Panc1 (cell line): ENCODE results near the gene SLC25A10. TPM values are rescaled to one million over a fixed set of nuclear protein-coding genes. Genes with fewer than 3 reads are reported as not detected.

Experiments
- ATAC-seq: fragments of 200-7000 bp; cut with Tn5 transposase; 2 replicates; pipeline ENCODE4 v1.9.1; 2020; ENCODE audit warnings: mild to moderate bottlenecking, moderate library complexity
- BruUV-seq: library from RNA; stranded (reverse); fragments of 400-500 nt; replicated peaks from 2 replicates; lab custom pipeline; 2021; lab: Mats Ljungman, UMichigan
- CTCF ChIA-PET: fragments of 300-600 bp; sonication (Branson Sonifier 250); formaldehyde crosslinking; loops from one replicate; lab custom pipeline; 2022; ENCODE audit warnings: antibody characterized with exemption; lab: Charles Lee
- POLR2A ChIA-PET: fragments of 300-600 bp; sonication (Branson Sonifier 250); formaldehyde crosslinking; loops from one replicate; lab custom pipeline; 2022; ENCODE audit warnings: antibody characterized with exemption; lab: Charles Lee
- DNase-seq: peaks from one replicate; pipeline ENCODE4 v3.0.0-alpha.2; 2010; ENCODE audit warnings: low read depth, low spot score
- H3K27ac ChIP-seq: 2 replicates; pipeline ENCODE4 v1.5.1; 2011; ENCODE audit warnings: mild to moderate bottlenecking, low read length, inconsistent platforms
- H3K27me3 ChIP-seq: fragments of 200-500 bp; sonication (Bioruptor generic); 2 replicates; pipeline ENCODE4 v1.6.0; 2014; ENCODE audit warnings: low read length, inconsistent platforms; ENCODE audit not compliant: control insufficient read depth, insufficient read depth
- H3K36me3 ChIP-seq: fragments of 200-500 bp; sonication (Bioruptor generic); 2 replicates; pipeline ENCODE4 v1.5.1; 2014; ENCODE audit warnings: inconsistent platforms, mild to moderate bottlenecking, low read length, moderate library complexity; ENCODE audit not compliant: control insufficient read depth, insufficient read depth
- H3K4me1 ChIP-seq: 2 replicates; pipeline ENCODE4 v1.5.1; 2011; ENCODE audit warnings: inconsistent platforms, mild to moderate bottlenecking, low read length, moderate library complexity; ENCODE audit not compliant: control insufficient read depth, insufficient read depth
- H3K4me3 ChIP-seq, 2 experiments: 2 replicates each; pipeline ENCODE4 v1.5.1; 2011 to 2012; ENCODE audit warnings: low read depth in 2 of 2, low read length in 2 of 2, mild to moderate bottlenecking in 2 of 2, inconsistent platforms in 1 of 2, moderate library complexity in 1 of 2
- H3K9me3 ChIP-seq: fragments of 200-500 bp; sonication (Bioruptor generic); 2 replicates; pipeline ENCODE4 v1.5.1; 2014; ENCODE audit warnings: low read depth, mild to moderate bottlenecking, inconsistent platforms, low read length, moderate library complexity; ENCODE audit not compliant: control insufficient read depth, insufficient read depth
- CTCF ChIP-seq: fragments of 450-650 bp; IDR thresholded peaks from 2 replicates; pipeline ENCODE4 v1.5.1; 2017; ENCODE audit warnings: mild to moderate bottlenecking
- POLR2AphosphoS5 ChIP-seq: IDR thresholded peaks from 2 replicates; pipeline ENCODE4 v1.6.1; 2012; ENCODE audit warnings: mild to moderate bottlenecking, low read depth, low read length, moderate library complexity
- REST ChIP-seq, 2 experiments: IDR thresholded peaks; 2 replicates each; pipeline ENCODE4 v1.6.1; 2011 to 2012; ENCODE audit warnings: low read depth in 2 of 2, control low read depth in 1 of 2, low read length in 1 of 2, mild to moderate bottlenecking in 1 of 2, moderate library complexity in 1 of 2; ENCODE audit not compliant: insufficient read depth in 1 of 2
- SIN3A ChIP-seq: IDR thresholded peaks from 2 replicates; pipeline ENCODE4 v1.6.1; 2012; ENCODE audit warnings: low read depth, mild to moderate bottlenecking, low read length, moderate library complexity, borderline replicate concordance; ENCODE audit not compliant: insufficient read depth
- TCF7L2 ChIP-seq: IDR thresholded peaks from 2 replicates; pipeline ENCODE4 v1.6.1; 2011; ENCODE audit warnings: mild to moderate bottlenecking, low read depth, low read length, inconsistent platforms
- in situ Hi-C: cut with HindIII; loops from 2 replicates; pipeline ENCODE4 v1.10.0; 2016; ENCODE audit warnings: low sequenced_read_pairs, low pct_unique_long_range_greater_than_20kb
- intact Hi-C: fragments of 100-400 bp; cut with micrococcal nuclease; formaldehyde crosslinking; loops from one replicate; pipeline ENCODE4 v1.10.0; 2022; ENCODE audit not compliant: unreplicated experiment
- total RNA-seq: library from RNA; stranded (reverse); gene quantifications from one replicate; pipeline ENCODE4 v1.2.1, GENCODE V29; 2021; ENCODE audit not compliant: unreplicated experiment

The SLC25A10 gene
- total RNA-seq, 1 experiment from 2014 or later: 81.2 TPM

- Histone ChIP-seq H3K9me3 (no peaks in the 10 kb centered on the region), H3K27ac (no peak overlapping the region), H3K36me3 (no peaks in the 10 kb centered on the region), H3K4me1 (peaks cover 11% of the 10 kb centered on the region; the same call in 1 of the 2 replicates), H3K27me3 (no peaks in the 10 kb centered on the region), H3K4me3 (no peak overlapping the region)
- ATAC-seq (no peak), DNase-seq (no peak)
- ChIA-PET CTCF (no interaction called here), POLR2A (interaction anchor here (0.7 kb wide), 1 partner anchor 98 kb away, joined by 3 read pairs; the partner anchor contains the start of gene MCRIP1)
- no TSS peak for BruUV-seq
- TF ChIP-seq SIN3A: no peak
- TF ChIP-seq POLR2AphosphoS5: no peak
- no peak for TF ChIP-seq CTCF
- TF ChIP-seq REST (IDR thresholded peaks at IDR 0.05; ENCODE audit: insufficient read depth in 1 of 2, low read depth in 2 of 2, low read length in 1 of 2): no peak
- TF ChIP-seq TCF7L2: no peak
- in situ Hi-C loops: no loop called here
- intact Hi-C loops: no loop called here
Measured at GRCh38 chr17:81734405-81735263, 22.6 kb downstream of the SLC25A10 start.

GRCh38 chr17:81735264-81736102, 23.4 kb downstream of the SLC25A10 start:
- Histone ChIP-seq H3K27me3 (no peaks in the 10 kb centered on the region), H3K36me3 (no peaks in the 10 kb centered on the region), H3K4me1 (peaks cover 11% of the 10 kb centered on the region; the same call in 1 of the 2 replicates), H3K27ac (no peak overlapping the region), H3K4me3 (peak overlapping the region; percentile 8 to 47; a peak in 3 of 4 replicates), H3K9me3 (no peaks in the 10 kb centered on the region)
- TF ChIP-seq TCF7L2: no peak
- no peak for TF ChIP-seq CTCF
- no peak for TF ChIP-seq REST (IDR thresholded peaks at IDR 0.05; ENCODE audit: insufficient read depth in 1 of 2, low read depth in 2 of 2, low read length in 1 of 2)
- no peak for TF ChIP-seq SIN3A
- TF ChIP-seq POLR2AphosphoS5: no peak
- CTCF ChIA-PET: interaction anchor here (0.6 to 1.0 kb wide), 3 partner anchors 24 to 118 kb away, joined by 4 to 7 read pairs (median 4); no protein-coding TSS in a partner anchor
- no TSS peak for BruUV-seq
- in situ Hi-C loops (no loop called here), intact Hi-C loops (no loop called here)
- DNase-seq (no peak), ATAC-seq (peak; percentile 52)
- POLR2A ChIA-PET: interaction anchor here (0.6 to 0.7 kb wide), 3 partner anchors 91 to 128 kb away, joined by 3 to 7 read pairs (median 5); partner anchors contain the start of gene MCRIP1
